GM19467 (cell line): ENCODE results near the gene ALMS1.
"Not testable (repeated sequence)": the region's sequence is repeated elsewhere in the genome, so short reads cannot be mapped to it uniquely, and the experiment has no call there.

Experiments
- ATAC-seq: cut with Tn5 transposase; IDR thresholded peaks from one replicate; pipeline ENCODE4 v1.9.1; 2021; ENCODE audit warnings: mild to moderate bottlenecking, moderate library complexity; ENCODE audit not compliant: unreplicated experiment

ALMS1 gene, protein sequence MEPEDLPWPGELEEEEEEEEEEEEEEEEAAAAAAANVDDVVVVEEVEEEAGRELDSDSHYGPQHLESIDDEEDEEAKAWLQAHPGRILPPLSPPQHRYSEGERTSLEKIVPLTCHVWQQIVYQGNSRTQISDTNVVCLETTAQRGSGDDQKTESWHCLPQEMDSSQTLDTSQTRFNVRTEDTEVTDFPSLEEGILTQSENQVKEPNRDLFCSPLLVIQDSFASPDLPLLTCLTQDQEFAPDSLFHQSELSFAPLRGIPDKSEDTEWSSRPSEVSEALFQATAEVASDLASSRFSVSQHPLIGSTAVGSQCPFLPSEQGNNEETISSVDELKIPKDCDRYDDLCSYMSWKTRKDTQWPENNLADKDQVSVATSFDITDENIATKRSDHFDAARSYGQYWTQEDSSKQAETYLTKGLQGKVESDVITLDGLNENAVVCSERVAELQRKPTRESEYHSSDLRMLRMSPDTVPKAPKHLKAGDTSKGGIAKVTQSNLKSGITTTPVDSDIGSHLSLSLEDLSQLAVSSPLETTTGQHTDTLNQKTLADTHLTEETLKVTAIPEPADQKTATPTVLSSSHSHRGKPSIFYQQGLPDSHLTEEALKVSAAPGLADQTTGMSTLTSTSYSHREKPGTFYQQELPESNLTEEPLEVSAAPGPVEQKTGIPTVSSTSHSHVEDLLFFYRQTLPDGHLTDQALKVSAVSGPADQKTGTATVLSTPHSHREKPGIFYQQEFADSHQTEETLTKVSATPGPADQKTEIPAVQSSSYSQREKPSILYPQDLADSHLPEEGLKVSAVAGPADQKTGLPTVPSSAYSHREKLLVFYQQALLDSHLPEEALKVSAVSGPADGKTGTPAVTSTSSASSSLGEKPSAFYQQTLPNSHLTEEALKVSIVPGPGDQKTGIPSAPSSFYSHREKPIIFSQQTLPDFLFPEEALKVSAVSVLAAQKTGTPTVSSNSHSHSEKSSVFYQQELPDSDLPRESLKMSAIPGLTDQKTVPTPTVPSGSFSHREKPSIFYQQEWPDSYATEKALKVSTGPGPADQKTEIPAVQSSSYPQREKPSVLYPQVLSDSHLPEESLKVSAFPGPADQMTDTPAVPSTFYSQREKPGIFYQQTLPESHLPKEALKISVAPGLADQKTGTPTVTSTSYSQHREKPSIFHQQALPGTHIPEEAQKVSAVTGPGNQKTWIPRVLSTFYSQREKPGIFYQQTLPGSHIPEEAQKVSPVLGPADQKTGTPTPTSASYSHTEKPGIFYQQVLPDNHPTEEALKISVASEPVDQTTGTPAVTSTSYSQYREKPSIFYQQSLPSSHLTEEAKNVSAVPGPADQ (N-terminal part only)

DNA sequence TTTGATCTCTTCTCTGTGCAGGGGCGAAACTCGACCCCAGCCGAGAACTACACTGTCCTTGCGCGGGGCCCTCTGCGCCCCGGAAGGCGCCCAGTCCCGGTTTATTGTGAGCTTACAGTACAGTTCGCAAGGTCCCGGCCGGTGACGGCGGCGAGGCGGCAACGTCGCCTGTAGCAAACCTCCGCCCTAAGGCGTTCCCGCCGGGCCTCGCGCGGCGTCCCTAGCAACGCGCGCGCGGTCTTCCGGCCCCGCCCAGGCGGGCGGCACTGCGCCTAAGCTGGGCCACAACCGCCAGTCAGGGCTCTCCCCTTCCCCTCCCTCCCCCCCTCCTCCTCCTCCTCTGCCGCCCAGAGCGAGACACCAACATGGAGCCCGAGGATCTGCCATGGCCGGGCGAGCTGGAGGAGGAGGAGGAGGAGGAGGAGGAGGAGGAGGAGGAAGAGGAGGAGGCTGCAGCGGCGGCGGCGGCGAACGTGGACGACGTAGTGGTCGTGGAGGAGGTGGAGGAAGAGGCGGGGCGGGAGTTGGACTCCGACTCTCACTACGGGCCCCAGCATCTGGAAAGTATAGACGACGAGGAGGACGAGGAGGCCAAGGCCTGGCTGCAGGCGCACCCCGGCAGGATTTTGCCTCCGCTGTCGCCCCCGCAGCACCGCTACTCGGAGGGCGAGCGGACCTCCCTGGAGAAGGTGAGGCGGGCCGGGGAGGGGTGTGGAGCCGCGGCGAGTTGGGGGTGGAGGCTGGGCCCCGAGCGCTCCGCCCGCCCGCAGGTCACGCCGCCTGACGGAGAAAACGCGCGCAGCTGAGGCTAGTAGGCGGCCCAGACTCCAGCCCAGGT is at the start of gene ALMS1:
TSS of gene ALMS1 (plus strand) at position 333 of the 838 bp plus-strand sequence. CDS start at position 366, 33 bp downstream.
- ATAC-seq = peak; percentile 89

DNA sequence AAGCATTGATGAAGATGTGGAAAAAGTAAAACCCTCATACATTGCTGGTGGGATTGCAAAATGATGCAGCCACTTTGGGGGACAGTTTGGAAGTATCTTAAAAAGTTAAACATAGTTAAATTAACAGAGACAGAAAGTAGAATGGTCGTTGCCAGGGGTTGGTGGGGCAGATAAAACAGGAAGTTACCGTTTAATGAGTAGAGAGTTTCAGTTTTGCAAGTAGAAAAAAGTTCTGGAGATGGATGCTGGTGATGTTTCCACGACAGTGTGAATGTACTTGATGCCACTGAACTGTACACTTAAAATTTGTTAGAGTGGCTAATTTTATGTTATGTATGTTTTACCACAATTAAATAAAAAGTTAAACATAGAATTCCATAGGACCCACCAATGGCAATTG is 47.8 kb upstream of the ALMS1 start:
- ATAC-seq = no peak

- no peak for ATAC-seq
Measured at GRCh38 chr2:73339201-73339600, 46.4 kb upstream of the ALMS1 start.

GRCh38 chr2:73341039-73341438 is 44.6 kb upstream of the ALMS1 start:
- ATAC-seq = no peak

GRCh38 chr2:73343992-73344391 is 41.6 kb upstream of the ALMS1 start:
- ATAC-seq = no peak

DNA sequence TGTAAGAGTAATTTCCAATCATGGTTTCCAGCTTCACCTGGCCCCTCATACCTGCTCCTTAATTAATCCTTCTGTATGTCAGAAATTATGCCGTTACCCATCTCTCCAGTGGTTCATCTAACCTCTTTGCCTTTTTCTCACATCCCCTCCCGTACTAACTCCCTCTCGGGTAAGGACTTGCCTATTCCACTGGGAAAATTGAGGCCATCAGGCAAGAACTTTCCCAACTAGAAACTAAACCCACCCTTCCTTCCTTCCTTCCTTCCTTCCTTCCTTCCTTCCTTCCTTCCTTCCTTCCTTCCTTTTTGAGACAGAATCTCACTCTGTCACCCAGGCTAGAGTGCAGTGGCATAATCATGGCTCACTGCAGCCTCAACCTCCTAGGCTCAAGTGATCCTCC is 40.9 kb upstream of the ALMS1 start:
- ATAC-seq = not testable (repeated sequence)

GRCh38 chr2:73350035-73350691 is 35.5 kb upstream of the ALMS1 start:
- ATAC-seq = no peak

DNA sequence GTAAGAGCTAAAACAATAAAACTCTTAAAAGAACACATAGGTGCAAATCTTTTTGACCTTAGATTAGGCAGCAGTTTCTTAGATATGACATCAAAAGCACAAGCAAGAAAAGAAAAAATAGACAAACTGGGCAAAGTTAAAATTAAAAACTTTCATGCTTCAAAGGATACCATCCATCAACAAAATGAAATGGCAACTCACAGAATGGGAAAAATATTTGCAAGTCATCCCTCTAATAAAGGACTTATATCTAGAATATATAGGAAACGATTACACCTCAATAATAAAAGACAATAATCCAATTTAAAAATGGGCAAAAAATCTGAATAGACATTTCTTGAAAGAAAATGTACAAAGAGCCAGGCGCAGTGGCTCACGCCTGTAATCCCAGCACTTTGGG is 29.5 kb upstream of the ALMS1 start:
- ATAC-seq = no peak

DNA sequence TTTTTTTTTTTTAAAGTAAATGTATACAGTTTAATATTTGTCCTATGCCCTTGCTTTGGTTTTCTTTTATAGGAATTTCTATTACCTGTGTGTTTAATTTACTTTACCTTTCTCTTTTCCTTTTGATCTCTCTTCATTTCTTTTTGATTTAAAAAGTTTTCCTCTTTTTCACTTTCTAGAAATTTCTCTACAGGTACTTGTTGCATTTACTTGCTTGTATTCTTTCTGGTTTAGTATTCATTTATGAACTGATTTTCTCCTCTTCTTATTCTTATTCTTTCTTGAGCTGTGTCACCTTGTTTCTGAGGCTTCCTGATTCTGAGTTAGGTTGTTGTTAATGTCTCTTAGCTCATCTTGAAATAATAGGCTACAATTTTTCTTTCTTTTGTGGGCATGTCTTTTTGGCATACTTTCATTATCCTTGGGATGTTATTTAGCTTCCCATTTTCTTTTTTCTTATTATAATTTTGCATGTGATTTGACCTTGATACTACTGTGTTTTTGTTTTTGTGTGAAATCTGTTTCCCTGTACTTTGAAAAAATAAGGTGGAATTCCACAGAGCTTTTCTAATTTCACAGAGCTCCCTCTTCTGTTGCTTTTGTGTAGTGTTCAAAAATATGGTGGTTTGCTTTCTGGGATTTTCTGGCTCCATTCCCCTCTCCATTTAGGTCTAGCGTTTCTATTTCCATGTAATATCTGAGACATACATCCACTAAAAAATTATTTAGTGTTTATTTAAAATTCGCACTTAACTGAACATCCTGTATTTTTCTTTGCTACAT is 25.5 kb upstream of the ALMS1 start:
- ATAC-seq = no peak

GRCh38 chr2:73366060-73366459 is 19.6 kb upstream of the ALMS1 start:
- ATAC-seq = no peak

GRCh38 chr2:73368781-73369180 is 16.9 kb upstream of the ALMS1 start:
- no peak for ATAC-seq

DNA sequence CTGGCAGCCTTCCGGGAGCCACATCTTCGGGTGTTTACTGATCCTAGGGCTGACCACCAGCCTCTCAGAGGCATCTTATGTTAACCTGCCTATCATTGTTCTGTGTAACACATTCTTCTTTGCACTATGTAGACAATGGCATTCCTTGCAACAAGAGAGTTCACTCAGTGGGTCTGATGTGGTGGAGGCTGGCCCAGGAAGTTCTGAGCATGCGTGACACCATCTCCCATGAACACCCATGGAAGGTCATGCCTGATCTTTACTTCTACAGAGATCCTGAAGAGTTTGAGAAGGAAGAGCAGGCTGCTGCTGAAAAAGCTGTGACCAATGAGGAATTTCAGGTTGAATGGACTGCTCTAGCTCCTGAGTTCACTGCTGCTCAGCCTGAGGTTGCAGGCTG is 15.3 kb upstream of the ALMS1 start:
- no peak for ATAC-seq

DNA sequence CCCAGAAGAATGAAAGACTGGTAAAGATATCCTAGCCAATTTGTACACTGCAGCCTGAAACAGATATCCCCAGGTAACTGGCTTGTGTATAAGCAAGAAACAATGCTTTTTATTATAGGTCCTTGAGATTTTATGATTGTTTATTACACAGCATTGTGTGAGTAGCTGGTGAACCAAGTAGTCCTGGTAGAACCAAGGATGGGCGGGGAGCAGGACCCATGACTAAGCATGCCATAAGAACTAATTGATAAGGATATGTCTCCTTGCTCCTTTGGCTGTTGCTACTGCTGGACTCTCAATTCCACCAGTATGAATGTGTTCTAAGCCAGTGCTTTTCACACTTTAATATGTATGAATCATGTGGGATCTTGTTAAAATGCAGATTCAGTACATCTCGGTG is 12.3 kb upstream of the ALMS1 start:
- ATAC-seq = no peak

DNA sequence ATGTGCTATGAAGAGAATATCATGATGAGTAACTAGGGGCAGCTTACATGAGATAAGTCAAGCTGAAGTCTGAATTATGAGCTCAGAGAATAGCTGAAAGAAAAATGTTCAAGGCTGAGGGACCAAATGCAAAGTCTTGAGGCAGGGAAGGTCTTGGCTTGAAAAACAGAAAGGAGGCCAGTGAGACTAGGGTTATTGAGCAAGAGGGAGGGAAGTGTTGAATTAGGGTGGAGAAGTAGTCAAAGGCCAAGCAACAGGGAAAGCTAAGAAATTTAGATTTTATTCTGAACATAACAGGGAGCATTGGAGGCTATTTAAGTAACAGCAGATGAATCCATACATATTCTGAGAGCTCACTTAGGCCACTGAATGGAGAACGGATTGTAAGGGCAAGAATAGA is 11.4 kb upstream of the ALMS1 start:
- ATAC-seq = no peak

- ATAC-seq = no peak
Measured at GRCh38 chr2:73376681-73377080, 9.0 kb upstream of the ALMS1 start.

DNA sequence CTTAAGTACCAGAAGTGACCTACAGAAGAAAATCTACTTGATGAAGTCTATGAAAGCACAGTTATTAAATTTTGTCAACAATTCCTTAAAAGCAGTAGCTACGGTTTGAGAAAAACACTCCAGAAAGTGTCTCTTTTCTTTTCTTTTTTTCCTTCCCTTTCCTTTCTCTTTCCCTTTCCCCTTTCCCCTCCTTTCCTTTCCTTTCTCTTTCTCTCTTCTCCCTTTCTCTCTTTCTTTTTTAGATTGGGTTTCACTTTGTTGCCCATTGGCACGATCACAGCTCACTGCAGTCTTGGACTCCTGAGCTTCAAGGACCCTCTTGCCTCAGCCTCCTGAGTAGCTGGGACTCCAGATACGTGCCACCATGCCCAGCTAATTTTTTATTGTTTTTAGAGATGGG is 2.6 kb upstream of the ALMS1 start:
- ATAC-seq = no peak

- no peak for ATAC-seq
Measured at GRCh38 chr2:73385123-73385503, 523 bp upstream of the ALMS1 start.

DNA sequence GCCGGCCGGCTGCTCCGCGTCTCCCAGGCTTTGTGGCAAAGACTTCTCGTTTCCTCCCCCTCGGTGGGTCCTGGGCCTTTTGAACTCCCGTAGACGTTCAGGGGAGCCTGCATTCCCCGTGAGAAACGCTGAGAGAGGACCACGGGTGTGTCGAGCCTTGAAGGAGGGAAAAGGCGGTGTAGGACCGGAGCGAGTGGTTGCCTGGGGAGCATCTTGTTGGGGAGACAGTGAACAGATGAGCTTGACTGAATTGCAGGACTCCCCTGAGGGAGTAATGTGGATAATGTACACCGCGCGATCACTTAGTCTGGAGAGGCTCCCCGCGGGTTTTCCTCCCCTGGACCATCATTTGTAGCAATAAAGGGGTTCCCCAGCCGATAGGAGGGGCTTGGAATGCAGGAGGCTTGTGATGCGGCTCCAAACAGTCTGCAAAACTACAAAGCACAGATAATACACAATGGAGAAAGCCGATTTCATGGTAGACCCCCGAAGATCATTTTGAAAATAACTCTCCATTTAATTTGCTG is 769 bp downstream of the ALMS1 start:
- peak; percentile 14 for ATAC-seq
